GM04504 (cell line): ENCODE measurements around the gene KAZN.

Source experiments
- DNase-seq: peaks from one replicate; pipeline ENCODE4 v3.0.0-alpha.2; 2012; ENCODE audit warnings: low read depth

Gene KAZN

GRCh38 chr1:15011160-15011559 is 412.7 kb downstream of the KAZN start:
- no peak for DNase-seq

GRCh38 chr1:15011661-15012060 is 413.2 kb downstream of the KAZN start:
- no peak for DNase-seq

- DNase-seq = no peak
These were observed 414.3 kb downstream of the KAZN start for GRCh38 chr1:15012822-15013221.

GRCh38 chr1:15013767-15014166 is 415.3 kb downstream of the KAZN start:
- DNase-seq = no peak

GRCh38 chr1:15014516-15014915 is 416.0 kb downstream of the KAZN start:
- no peak for DNase-seq

GRCh38 chr1:15016001-15016400 is 417.5 kb downstream of the KAZN start:
- DNase-seq = no peak

GRCh38 chr1:15016526-15016925 is 418.0 kb downstream of the KAZN start:
- DNase-seq = no peak

GRCh38 chr1:15017120-15017519 is 418.6 kb downstream of the KAZN start:
- DNase-seq = no peak

- DNase-seq = no peak
These were observed 420.3 kb downstream of the KAZN start for GRCh38 chr1:15018767-15019166.

GRCh38 chr1:15020943-15021745 is 422.7 kb downstream of the KAZN start:
- no peak for DNase-seq

- no peak for DNase-seq
These were observed 423.6 kb downstream of the KAZN start for GRCh38 chr1:15022048-15022447.

- DNase-seq = no peak
These were observed 424.7 kb downstream of the KAZN start for GRCh38 chr1:15023205-15023604.

GRCh38 chr1:15023976-15024375 is 425.5 kb downstream of the KAZN start:
- DNase-seq = no peak

- DNase-seq = no peak
These were observed 427.6 kb downstream of the KAZN start for GRCh38 chr1:15026117-15026489.

GRCh38 chr1:15027515-15027986 is 429.1 kb downstream of the KAZN start:
- DNase-seq = peak; percentile 55

- peak; percentile 83 for DNase-seq
These were observed 429.6 kb downstream of the KAZN start for GRCh38 chr1:15028102-15028501.

- no peak for DNase-seq
These were observed 430.1 kb downstream of the KAZN start for GRCh38 chr1:15028616-15029015.

GRCh38 chr1:15029036-15029435 is 430.6 kb downstream of the KAZN start:
- no peak for DNase-seq

- DNase-seq = no peak
These were observed 431.3 kb downstream of the KAZN start for GRCh38 chr1:15029786-15030185.

GRCh38 chr1:15031251-15031933 is 432.9 kb downstream of the KAZN start:
- DNase-seq = no peak

GRCh38 chr1:15033264-15033663 is 434.8 kb downstream of the KAZN start:
- no peak for DNase-seq

- no peak for DNase-seq
These were observed 436.2 kb downstream of the KAZN start for GRCh38 chr1:15034656-15035055.

- DNase-seq = no peak
These were observed 436.8 kb downstream of the KAZN start for GRCh38 chr1:15035236-15035635.

- DNase-seq = no peak
These were observed 437.6 kb downstream of the KAZN start for GRCh38 chr1:15036101-15036500.
